Upper lobe of right lung (tissue), 1 donor: ENCODE results near the gene RNF144A. TPM values are rescaled to one million over a fixed set of nuclear protein-coding genes. Genes with fewer than 3 reads are reported as not detected.

Source experiments
- ATAC-seq: fragments of 200-7000 bp; cut with Tn5 transposase; one replicate; pipeline ENCODE4 v1.9.1; 2020; ENCODE audit warnings: mild to moderate bottlenecking, moderate library complexity
- DNase-seq: peaks from one replicate; pipeline ENCODE4 v3.0.0-alpha.2; 2020
- H3K27ac ChIP-seq: fragments of 200-600 bp; one replicate; pipeline ENCODE4 v1.8.0; 2022
- H3K27me3 ChIP-seq: fragments of 200-600 bp; one replicate; pipeline ENCODE4 v1.8.0; 2022; ENCODE audit warnings: mild to moderate bottlenecking
- H3K36me3 ChIP-seq: fragments of 200-600 bp; one replicate; pipeline ENCODE4 v1.8.0; 2022
- H3K4me1 ChIP-seq: fragments of 200-600 bp; one replicate; pipeline ENCODE4 v1.8.0; 2022
- H3K4me3 ChIP-seq: fragments of 200-600 bp; one replicate; pipeline ENCODE4 v1.8.0; 2022; ENCODE audit warnings: mild to moderate bottlenecking
- H3K9me3 ChIP-seq: fragments of 200-600 bp; one replicate; pipeline ENCODE4 v1.8.0; 2022
- CTCF ChIP-seq: fragments of 200-600 bp; IDR thresholded peaks from one replicate; pipeline ENCODE4 v1.8.0; 2022; ENCODE audit warnings: antibody characterized with exemption
- intact Hi-C: fragments of 100-400 bp; cut with DNase I; formaldehyde crosslinking; loops from one replicate; pipeline ENCODE4 v1.11.0; 2022
- total RNA-seq: library from RNA; stranded (reverse); fragmentation: NEBNext Ultra II Directional; extraction: Animal tissue kit (Norgen Biotek cat#: 25700); gene quantifications from one replicate; pipeline ENCODE4 v1.2.1, GENCODE V29; 2021
- donor health status: DM: no; HTN: yes; CAD: no; lungs with severe emphysema.

RNF144A gene
- total RNA-seq, 1 donor from 2014 or later, result 16.0 TPM

- DNase-seq (no peak), ATAC-seq (peak; percentile 26)
- Histone ChIP-seq H3K4me1 (peaks cover 15% of the 10 kb centered on the region), H3K27ac (no peak overlapping the region), H3K27me3 (no peaks in the 10 kb centered on the region), H3K4me3 (no peak overlapping the region), H3K9me3 (no peaks in the 10 kb centered on the region), H3K36me3 (no peaks in the 10 kb centered on the region)
- intact Hi-C loops, result no loop called here
- no peak for TF ChIP-seq CTCF
Measured at GRCh38 chr2:6957031-6957714, 40.0 kb downstream of the RNF144A start.

- intact Hi-C loops, result no loop called here
Measured at GRCh38 chr2:6957910-6958615, 40.9 kb downstream of the RNF144A start.

DNA sequence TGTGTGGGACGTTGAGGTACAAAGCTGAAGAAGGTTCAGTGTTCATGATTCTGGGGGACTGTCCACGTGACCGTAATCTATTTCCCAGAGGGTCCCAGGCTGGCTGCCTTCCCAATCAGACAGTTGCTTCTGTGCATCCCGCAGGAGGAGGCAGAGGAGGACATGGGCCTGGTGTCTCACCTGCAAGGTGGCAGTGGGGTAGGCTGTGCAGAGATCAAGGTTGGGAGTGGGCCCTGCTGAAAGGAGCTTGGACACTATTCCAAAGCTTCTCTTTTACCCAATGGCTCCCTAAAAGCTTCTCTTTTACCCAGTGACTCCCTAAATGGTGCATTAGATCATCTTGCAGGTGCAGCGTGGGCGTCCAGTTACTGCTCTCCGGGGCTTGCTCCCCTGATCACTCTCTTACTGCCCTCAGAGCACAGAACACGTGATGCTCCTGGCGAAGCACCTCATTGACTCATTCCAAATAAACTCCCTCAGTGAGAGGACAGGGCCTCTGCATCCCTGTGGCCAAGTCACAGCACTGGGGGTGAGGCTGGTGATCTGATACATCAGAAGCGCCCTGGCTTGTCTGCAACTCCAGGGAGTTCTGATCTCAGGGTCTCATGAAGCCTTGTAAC lies 41.5 kb downstream of the RNF144A start:
- H3K4me1 ChIP-seq, result peaks cover 15% of the 10 kb centered on the region
- no peak for DNase-seq
- no peaks in the 10 kb centered on the region for H3K9me3 ChIP-seq

More at GRCh38 chr2:6957910-6958615, 40.9 kb downstream of the RNF144A start:
- Histone ChIP-seq H3K4me3 (no peak overlapping the region), H3K4me1 (peaks cover 15% of the 10 kb centered on the region), H3K27ac (no peak overlapping the region), H3K36me3 (no peaks in the 10 kb centered on the region), H3K27me3 (no peaks in the 10 kb centered on the region), H3K9me3 (no peaks in the 10 kb centered on the region)
- TF ChIP-seq CTCF, result no peak
- DNase-seq (no peak), ATAC-seq (no peak)

DNA sequence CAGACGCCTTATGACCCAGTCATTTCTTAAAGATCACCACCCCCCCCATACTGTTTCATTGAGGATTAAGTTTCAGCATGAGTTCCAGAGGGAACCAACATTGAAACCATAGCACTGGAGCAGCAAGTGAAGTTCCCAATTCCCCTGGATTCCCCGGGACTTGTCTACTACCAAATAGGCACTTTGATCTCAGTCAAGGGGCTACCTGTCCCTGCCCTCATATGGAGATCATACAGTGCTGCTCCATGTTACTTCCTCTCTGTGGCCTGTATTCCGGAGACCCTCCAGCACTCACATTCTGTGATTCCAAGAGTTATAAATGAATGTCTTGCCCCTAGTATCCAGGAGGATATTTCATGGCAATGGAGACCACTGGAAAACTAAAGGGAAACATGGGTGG lies 42.5 kb downstream of the RNF144A start:
- Histone ChIP-seq H3K36me3 (no peaks in the 10 kb centered on the region), H3K4me1 (peaks cover 15% of the 10 kb centered on the region), H3K9me3 (no peaks in the 10 kb centered on the region), H3K4me3 (no peak overlapping the region), H3K27me3 (no peaks in the 10 kb centered on the region), H3K27ac (no peak overlapping the region)
- TF ChIP-seq CTCF, result no peak
- intact Hi-C loops, result no loop called here
- DNase-seq (no peak), ATAC-seq (no peak)

More for the DNA sequence above, 41.5 kb downstream of the RNF144A start:
- Histone ChIP-seq H3K36me3 (no peaks in the 10 kb centered on the region), H3K4me3 (no peak overlapping the region), H3K27me3 (no peaks in the 10 kb centered on the region), H3K27ac (no peak overlapping the region)
- intact Hi-C loops, result no loop called here
- no peak for TF ChIP-seq CTCF
- ATAC-seq, result no peak

GRCh38 chr2:6960659-6961058 lies 43.4 kb downstream of the RNF144A start:
- DNase-seq, result no peak
- TF ChIP-seq CTCF, result no peak
- intact Hi-C loops, result no loop called here

More at GRCh38 chr2:6960659-6961058, 43.4 kb downstream of the RNF144A start:
- no peaks in the 10 kb centered on the region for H3K36me3 ChIP-seq
- H3K9me3 ChIP-seq, result no peaks in the 10 kb centered on the region
- peak overlapping the region; percentile 33 for H3K27ac ChIP-seq
- no peaks in the 10 kb centered on the region for H3K27me3 ChIP-seq
- peak; percentile 81 for ATAC-seq
- H3K4me1 ChIP-seq, result peaks cover 15% of the 10 kb centered on the region
- no peak overlapping the region for H3K4me3 ChIP-seq
